Neutrophil (primary cell): ENCODE results near the gene ATRN.

Experiments used
- H3K27ac ChIP-seq: fragments of 200-600 bp; sonication (generic); 2 replicates; pipeline ENCODE4 v1.5.1; 2016; ENCODE audit warnings: mild to moderate bottlenecking, moderate library complexity
- H3K27me3 ChIP-seq: fragments of 200-600 bp; sonication (generic); 2 replicates; pipeline ENCODE4 v1.6.0; 2016; ENCODE audit warnings: mild to moderate bottlenecking
- H3K36me3 ChIP-seq: fragments of 200-600 bp; sonication (generic); 2 replicates; pipeline ENCODE4 v1.5.1; 2017
- H3K4me1 ChIP-seq, 2 experiments: fragments of 200-600 bp in 1 of 2; sonication (generic) in 1 of 2; 1 replicate in 1 of 2; 2 replicates in 1 of 2; pipeline versions ENCODE4 v1.5.1 to v1.6.1; 2013 to 2016; ENCODE audit warnings: low read depth in 1 of 2, low read length in 1 of 2, mild to moderate bottlenecking in 1 of 2, moderate library complexity in 1 of 2; ENCODE audit not compliant: control insufficient read depth in 1 of 2, insufficient read depth in 1 of 2
- H3K4me3 ChIP-seq, 2 experiments: fragments of 200-600 bp in 1 of 2; sonication (generic) in 1 of 2; 1 replicate in 1 of 2; 2 replicates in 1 of 2; pipeline ENCODE4 v1.5.1; 2013 to 2016; ENCODE audit warnings: low read depth in 1 of 2, low read length in 1 of 2, mild to moderate bottlenecking in 1 of 2, moderate library complexity in 1 of 2
- H3K9me3 ChIP-seq: fragments of 200-600 bp; sonication (generic); 2 replicates; pipeline ENCODE4 v1.5.1; 2016
- TF ChIP-seq, protein P1 (sequence below): fragments of 200-600 bp; sonication (generic); IDR thresholded peaks from 2 replicates; pipeline ENCODE4 v1.5.1; 2016; ENCODE audit warnings: antibody characterized with exemption

Gene ATRN

GRCh38 chr20:3699037-3699436, 228.2 kb downstream of the ATRN start:
- TF ChIP-seq, protein P1, sequence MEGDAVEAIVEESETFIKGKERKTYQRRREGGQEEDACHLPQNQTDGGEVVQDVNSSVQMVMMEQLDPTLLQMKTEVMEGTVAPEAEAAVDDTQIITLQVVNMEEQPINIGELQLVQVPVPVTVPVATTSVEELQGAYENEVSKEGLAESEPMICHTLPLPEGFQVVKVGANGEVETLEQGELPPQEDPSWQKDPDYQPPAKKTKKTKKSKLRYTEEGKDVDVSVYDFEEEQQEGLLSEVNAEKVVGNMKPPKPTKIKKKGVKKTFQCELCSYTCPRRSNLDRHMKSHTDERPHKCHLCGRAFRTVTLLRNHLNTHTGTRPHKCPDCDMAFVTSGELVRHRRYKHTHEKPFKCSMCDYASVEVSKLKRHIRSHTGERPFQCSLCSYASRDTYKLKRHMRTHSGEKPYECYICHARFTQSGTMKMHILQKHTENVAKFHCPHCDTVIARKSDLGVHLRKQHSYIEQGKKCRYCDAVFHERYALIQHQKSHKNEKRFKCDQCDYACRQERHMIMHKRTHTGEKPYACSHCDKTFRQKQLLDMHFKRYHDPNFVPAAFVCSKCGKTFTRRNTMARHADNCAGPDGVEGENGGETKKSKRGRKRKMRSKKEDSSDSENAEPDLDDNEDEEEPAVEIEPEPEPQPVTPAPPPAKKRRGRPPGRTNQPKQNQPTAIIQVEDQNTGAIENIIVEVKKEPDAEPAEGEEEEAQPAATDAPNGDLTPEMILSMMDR, result no peak
- Histone ChIP-seq H3K4me3 (no peak overlapping the region), H3K36me3 (no peaks in the 10 kb centered on the region), H3K27me3 (no peaks in the 10 kb centered on the region), H3K27ac (no peak overlapping the region), H3K9me3 (no peaks in the 10 kb centered on the region), H3K4me1 (no peaks in the 10 kb centered on the region)
